Erythroblast (primary cell): ENCODE results near the gene BACE1-AS.

ENCODE experiments used
- GATA1 ChIP-seq: IDR thresholded peaks from 2 replicates; pipeline ENCODE4 v1.6.1; 2011; ENCODE audit warnings: low read depth, mild to moderate bottlenecking, control low read depth, low read length, moderate library complexity
- POLR2A ChIP-seq: IDR thresholded peaks from 2 replicates; pipeline ENCODE4 v1.6.1; 2011; ENCODE audit warnings: mild to moderate bottlenecking, low read length

DNA sequence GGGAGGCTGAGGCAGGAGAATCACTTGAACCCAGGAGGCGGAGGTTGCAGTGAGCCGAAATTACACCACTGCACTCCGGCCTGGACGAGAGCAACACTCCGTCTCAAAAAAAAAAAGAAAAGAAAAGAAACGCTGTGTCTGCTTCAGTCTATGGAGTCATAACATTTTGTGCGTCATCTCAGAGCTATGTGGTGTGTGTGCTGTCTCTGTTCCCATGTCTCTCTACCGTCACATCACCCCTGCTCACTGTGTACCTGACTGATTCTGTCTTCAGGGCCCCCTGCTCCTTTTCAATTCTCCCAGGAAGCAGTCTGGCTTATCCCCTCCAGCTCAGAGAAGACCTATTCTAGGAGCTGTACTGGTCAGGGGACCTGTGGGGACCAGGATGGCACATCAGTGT lies 7.0 kb downstream of the BACE1-AS start:
- TF ChIP-seq POLR2A = no peak
- TF ChIP-seq GATA1 = no peak
